Measurements from ENCODE around the gene SIGLEC11. TPM values are rescaled to one million over a fixed set of nuclear protein-coding genes. Genes with fewer than 3 reads are reported as not detected.
"Not testable (repeated sequence)": the region's sequence is repeated elsewhere in the genome, so short reads cannot be mapped to it uniquely, and the experiment has no call there.

The SIGLEC11 gene
- total RNA-seq, 1 experiment from 2014 or later: not detected

DNA sequence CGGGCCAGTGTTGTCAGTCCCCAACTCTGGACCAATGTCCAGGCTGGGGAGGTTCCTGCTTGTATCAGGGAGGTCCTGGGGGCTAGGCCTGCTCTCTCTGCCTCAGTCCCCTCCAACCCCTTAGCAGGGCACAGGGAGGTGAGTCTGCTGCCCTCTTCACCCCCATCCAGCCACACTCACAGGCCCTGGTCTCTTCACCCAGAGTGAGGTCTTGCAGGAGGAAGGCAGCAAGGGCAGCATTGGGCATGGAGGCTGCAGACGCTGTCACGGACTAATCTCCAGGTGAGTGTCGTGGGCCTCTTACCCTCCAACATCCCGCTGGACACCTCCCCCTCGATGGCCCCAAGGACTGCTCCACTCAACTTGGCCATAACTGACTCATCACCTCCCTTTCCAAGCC, 11.9 kb upstream of the SIGLEC11 start:
- CTCF ChIA-PET: no interaction called here
- no peak overlapping the region for H3K4me3 ChIP-seq (ENCODE audit: low read depth, low read length, poor library complexity, severe bottlenecking)
- no TSS peak for BruUV-seq (replicated peaks)
- DNase-seq (ENCODE audit: low spot score): no peak
- H3K36me3 ChIP-seq (ENCODE audit: insufficient read depth, low read length, poor library complexity, severe bottlenecking): no peaks in the 10 kb centered on the region
- TF ChIP-seq, protein P1, sequence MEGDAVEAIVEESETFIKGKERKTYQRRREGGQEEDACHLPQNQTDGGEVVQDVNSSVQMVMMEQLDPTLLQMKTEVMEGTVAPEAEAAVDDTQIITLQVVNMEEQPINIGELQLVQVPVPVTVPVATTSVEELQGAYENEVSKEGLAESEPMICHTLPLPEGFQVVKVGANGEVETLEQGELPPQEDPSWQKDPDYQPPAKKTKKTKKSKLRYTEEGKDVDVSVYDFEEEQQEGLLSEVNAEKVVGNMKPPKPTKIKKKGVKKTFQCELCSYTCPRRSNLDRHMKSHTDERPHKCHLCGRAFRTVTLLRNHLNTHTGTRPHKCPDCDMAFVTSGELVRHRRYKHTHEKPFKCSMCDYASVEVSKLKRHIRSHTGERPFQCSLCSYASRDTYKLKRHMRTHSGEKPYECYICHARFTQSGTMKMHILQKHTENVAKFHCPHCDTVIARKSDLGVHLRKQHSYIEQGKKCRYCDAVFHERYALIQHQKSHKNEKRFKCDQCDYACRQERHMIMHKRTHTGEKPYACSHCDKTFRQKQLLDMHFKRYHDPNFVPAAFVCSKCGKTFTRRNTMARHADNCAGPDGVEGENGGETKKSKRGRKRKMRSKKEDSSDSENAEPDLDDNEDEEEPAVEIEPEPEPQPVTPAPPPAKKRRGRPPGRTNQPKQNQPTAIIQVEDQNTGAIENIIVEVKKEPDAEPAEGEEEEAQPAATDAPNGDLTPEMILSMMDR (conservative IDR thresholded peaks at IDR 0.05; ENCODE audit: low read depth, low read length): no peak
- TF ChIP-seq EZH2 (IDR thresholded peaks at IDR 0.05; ENCODE audit: borderline replicate concordance, low read depth, low read length, poor library complexity, severe bottlenecking): no peak
- H3K27me3 ChIP-seq (replicated peaks; ENCODE audit: insufficient read depth, low read depth, low read length, poor library complexity): peaks cover 12% of the 10 kb centered on the region
- no peak overlapping the region for H3K27ac ChIP-seq (ENCODE audit: low read depth, low read length, poor library complexity, severe bottlenecking)
- no peaks in the 10 kb centered on the region for H3K4me1 ChIP-seq (ENCODE audit: insufficient read depth, low read length, poor library complexity, severe bottlenecking)
- intact Hi-C loops (cut with micrococcal nuclease; ENCODE audit: unreplicated experiment): no loop called here
- POLR2A ChIA-PET (ENCODE audit: low non-redundant PET): no interaction called here
- no peaks in the 10 kb centered on the region for H3K9me3 ChIP-seq (ENCODE audit: low read depth, low read length, poor library complexity, severe bottlenecking)

DNA sequence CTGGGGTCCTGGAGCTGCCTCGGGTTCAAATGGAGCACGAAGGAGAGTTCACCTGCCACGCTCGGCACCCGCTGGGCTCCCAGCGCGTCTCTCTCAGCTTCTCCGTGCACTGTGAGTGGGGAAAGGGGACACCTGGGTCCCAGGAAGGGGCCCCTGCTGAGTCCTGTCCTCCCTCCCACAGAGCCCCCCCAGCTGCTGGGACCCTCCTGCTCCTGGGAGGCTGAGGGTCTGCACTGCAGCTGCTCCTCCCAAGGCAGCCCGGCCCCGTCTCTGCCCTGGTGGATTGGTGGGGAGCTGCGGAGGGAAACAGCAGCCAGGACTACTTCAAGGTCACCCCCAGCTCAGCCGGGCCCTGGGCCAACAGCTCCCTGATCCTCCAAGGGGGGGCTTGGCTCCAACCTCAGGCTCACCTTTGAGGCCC, 11.0 kb upstream of the SIGLEC11 start:
- Histone ChIP-seq H3K4me3 (ENCODE audit: low read depth, low read length, poor library complexity, severe bottlenecking) (no peak overlapping the region), H3K27me3 (replicated peaks; ENCODE audit: insufficient read depth, low read depth, low read length, poor library complexity) (peaks cover 12% of the 10 kb centered on the region), H3K9me3 (ENCODE audit: low read depth, low read length, poor library complexity, severe bottlenecking) (no peaks in the 10 kb centered on the region), H3K27ac (ENCODE audit: low read depth, low read length, poor library complexity, severe bottlenecking) (no peak overlapping the region), H3K36me3 (ENCODE audit: insufficient read depth, low read length, poor library complexity, severe bottlenecking) (no peaks in the 10 kb centered on the region), H3K4me1 (ENCODE audit: insufficient read depth, low read length, poor library complexity, severe bottlenecking) (no peaks in the 10 kb centered on the region)
- intact Hi-C loops (cut with micrococcal nuclease; ENCODE audit: unreplicated experiment): no loop called here
- no peak for DNase-seq (ENCODE audit: low spot score)
- ChIA-PET CTCF (no interaction called here), POLR2A (ENCODE audit: low non-redundant PET) (no interaction called here)
- no peak for TF ChIP-seq EZH2 (IDR thresholded peaks at IDR 0.05; ENCODE audit: borderline replicate concordance, low read depth, low read length, poor library complexity, severe bottlenecking)
- BruUV-seq (replicated peaks): no TSS peak

DNA sequence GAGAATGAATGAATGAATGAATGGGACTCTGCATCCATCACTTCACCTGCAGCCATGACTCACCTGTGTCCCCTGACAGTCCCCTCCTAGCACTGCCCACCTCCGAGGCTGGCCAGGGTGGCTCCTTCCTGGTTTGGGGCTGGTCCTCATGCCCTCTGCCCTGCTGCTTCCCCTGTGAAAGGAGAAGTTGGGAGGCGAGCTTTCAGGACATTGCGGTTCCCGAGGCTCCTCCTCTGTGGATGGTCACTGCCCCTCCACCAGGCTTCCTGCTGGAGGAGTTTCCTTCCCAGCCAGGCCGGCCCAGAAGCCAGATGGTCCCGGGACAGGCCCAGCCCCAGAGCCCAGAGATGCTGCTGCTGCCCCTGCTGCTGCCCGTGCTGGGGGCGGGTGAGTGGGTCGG, 8.4 kb upstream of the SIGLEC11 start:
- peaks cover 12% of the 10 kb centered on the region for H3K27me3 ChIP-seq (replicated peaks; ENCODE audit: insufficient read depth, low read depth, low read length, poor library complexity)
- CTCF ChIA-PET; BruUV-seq (replicated peaks); H3K27ac ChIP-seq (ENCODE audit: low read depth, low read length, poor library complexity, severe bottlenecking); intact Hi-C loops (cut with micrococcal nuclease; ENCODE audit: unreplicated experiment); DNase-seq (ENCODE audit: low spot score); H3K4me1 ChIP-seq (ENCODE audit: insufficient read depth, low read length, poor library complexity, severe bottlenecking); POLR2A ChIA-PET (ENCODE audit: low non-redundant PET); H3K4me3 ChIP-seq (ENCODE audit: low read depth, low read length, poor library complexity, severe bottlenecking); H3K36me3 ChIP-seq (ENCODE audit: insufficient read depth, low read length, poor library complexity, severe bottlenecking); H3K9me3 ChIP-seq (ENCODE audit: low read depth, low read length, poor library complexity, severe bottlenecking): not testable (repeated sequence)

DNA sequence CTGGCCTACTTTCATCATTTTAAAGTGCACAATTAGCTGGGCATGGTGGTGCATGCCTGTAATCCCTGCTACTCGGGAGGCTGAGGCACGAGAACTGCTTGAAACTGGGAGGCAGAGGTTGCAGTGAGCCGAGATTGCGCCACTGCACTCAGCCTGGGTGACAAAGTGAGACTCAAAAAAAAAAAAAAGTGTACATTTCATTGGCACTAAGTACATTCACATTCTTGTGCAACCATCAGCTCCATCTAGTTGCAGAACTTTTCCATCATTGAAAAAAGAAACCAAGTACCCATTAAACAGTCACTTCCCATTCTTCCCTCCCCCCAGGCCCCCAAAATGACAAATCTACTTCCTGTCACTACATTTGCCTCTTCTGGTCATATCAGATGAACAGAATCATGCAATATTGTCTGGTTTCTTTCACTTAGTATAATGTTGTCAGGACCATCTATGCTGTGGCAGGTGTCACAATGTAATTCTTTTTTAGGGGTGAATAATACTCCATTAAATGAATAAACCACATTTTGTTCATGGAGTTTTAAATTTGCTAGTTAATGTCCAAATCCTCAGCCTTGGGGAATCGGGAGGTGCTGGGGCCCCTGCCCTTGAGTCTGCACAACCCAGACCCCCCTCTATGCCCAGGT, 7.4 kb upstream of the SIGLEC11 start:
- CTCF ChIA-PET: no interaction called here
- H3K9me3 ChIP-seq (ENCODE audit: low read depth, low read length, poor library complexity, severe bottlenecking): no peaks in the 10 kb centered on the region
- H3K27ac ChIP-seq (ENCODE audit: low read depth, low read length, poor library complexity, severe bottlenecking): no peak overlapping the region
- TF ChIP-seq EZH2 (IDR thresholded peaks at IDR 0.05; ENCODE audit: borderline replicate concordance, low read depth, low read length, poor library complexity, severe bottlenecking): no peak
- TF ChIP-seq, protein P1 (conservative IDR thresholded peaks at IDR 0.05; ENCODE audit: low read depth, low read length): no peak
- H3K4me1 ChIP-seq (ENCODE audit: insufficient read depth, low read length, poor library complexity, severe bottlenecking): no peaks in the 10 kb centered on the region
- intact Hi-C loops (cut with micrococcal nuclease; ENCODE audit: unreplicated experiment): no loop called here
- peaks cover 12% of the 10 kb centered on the region for H3K27me3 ChIP-seq (replicated peaks; ENCODE audit: insufficient read depth, low read depth, low read length, poor library complexity)
- no TSS peak for BruUV-seq (replicated peaks)
- DNase-seq (ENCODE audit: low spot score): no peak
- POLR2A ChIA-PET (ENCODE audit: low non-redundant PET): no interaction called here
- H3K4me3 ChIP-seq (ENCODE audit: low read depth, low read length, poor library complexity, severe bottlenecking): no peak overlapping the region
- H3K36me3 ChIP-seq (ENCODE audit: insufficient read depth, low read length, poor library complexity, severe bottlenecking): no peaks in the 10 kb centered on the region

DNA sequence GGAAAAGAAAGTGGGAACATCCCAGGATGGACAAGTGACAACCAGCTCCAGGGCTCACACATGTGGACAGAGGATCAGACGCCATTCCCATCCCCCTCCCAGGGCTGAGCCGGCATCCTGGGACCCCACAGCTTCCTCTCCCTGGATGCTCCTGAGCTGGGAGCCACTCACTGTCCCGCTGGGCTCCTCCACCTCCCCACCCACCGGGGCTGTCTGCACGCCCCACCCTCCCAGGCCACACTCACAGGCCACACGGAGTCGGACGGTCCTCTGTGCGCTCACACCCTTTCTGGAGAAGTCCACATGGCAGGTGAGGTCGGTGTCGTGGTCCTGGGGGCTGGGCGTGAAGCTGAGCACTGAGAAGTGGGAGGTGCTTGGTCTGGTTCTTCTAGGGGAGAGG, 1.1 kb downstream of the SIGLEC11 start:
- BruUV-seq (replicated peaks); H3K4me1 ChIP-seq (ENCODE audit: insufficient read depth, low read length, poor library complexity, severe bottlenecking): not testable (repeated sequence)

DNA sequence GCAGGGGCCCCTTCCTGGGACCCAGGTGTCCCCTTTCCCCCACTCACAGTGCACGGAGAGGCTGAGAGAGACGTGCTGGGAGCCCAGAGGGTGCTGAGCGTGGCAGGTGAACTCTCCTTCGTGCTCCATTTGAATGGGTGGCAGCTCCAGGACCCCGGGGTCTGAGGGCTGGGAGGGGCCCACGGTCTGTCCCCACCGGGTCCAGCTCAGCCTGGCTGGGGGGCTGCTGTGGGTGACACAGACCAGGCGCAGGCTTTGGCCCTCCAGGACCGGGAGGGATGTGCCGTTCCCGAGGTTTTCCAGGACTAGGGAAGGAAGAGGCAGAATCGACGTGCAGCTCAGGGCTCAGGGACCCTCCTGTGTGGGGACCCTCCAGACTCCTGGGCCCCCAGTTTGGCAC, 2.4 kb downstream of the SIGLEC11 start:
- H3K4me3 ChIP-seq (ENCODE audit: low read depth, low read length, poor library complexity, severe bottlenecking); H3K36me3 ChIP-seq (ENCODE audit: insufficient read depth, low read length, poor library complexity, severe bottlenecking); intact Hi-C loops (cut with micrococcal nuclease; ENCODE audit: unreplicated experiment); POLR2A ChIA-PET (ENCODE audit: low non-redundant PET); H3K27ac ChIP-seq (ENCODE audit: low read depth, low read length, poor library complexity, severe bottlenecking); DNase-seq (ENCODE audit: low spot score); H3K27me3 ChIP-seq (replicated peaks; ENCODE audit: insufficient read depth, low read depth, low read length, poor library complexity); H3K4me1 ChIP-seq (ENCODE audit: insufficient read depth, low read length, poor library complexity, severe bottlenecking); H3K9me3 ChIP-seq (ENCODE audit: low read depth, low read length, poor library complexity, severe bottlenecking); CTCF ChIA-PET; BruUV-seq (replicated peaks): not testable (repeated sequence)

More for the DNA sequence above, 1.1 kb downstream of the SIGLEC11 start:
- H3K27me3 ChIP-seq (replicated peaks; ENCODE audit: insufficient read depth, low read depth, low read length, poor library complexity); H3K4me3 ChIP-seq (ENCODE audit: low read depth, low read length, poor library complexity, severe bottlenecking); POLR2A ChIA-PET (ENCODE audit: low non-redundant PET); H3K36me3 ChIP-seq (ENCODE audit: insufficient read depth, low read length, poor library complexity, severe bottlenecking); H3K9me3 ChIP-seq (ENCODE audit: low read depth, low read length, poor library complexity, severe bottlenecking); DNase-seq (ENCODE audit: low spot score); H3K27ac ChIP-seq (ENCODE audit: low read depth, low read length, poor library complexity, severe bottlenecking); intact Hi-C loops (cut with micrococcal nuclease; ENCODE audit: unreplicated experiment); CTCF ChIA-PET: not testable (repeated sequence)
